Measurements from ENCODE around the gene ASPG.

- TF ChIP-seq CTCF (IDR thresholded peaks at IDR 0.05): no peak
- TF ChIP-seq REST (IDR thresholded peaks at IDR 0.05; ENCODE audit: insufficient read depth in 1 of 2, low read depth in 2 of 2, low read length in 1 of 2): no peak
Observed at GRCh38 chr14:104091061-104091926, 5.8 kb downstream of the ASPG start.

Measured in Panc1 (cell line).